HepG2 (cell line): ENCODE results near the gene DPEP1.

ENCODE experiments used
- CEBPB ChIP-seq: IDR thresholded peaks from 2 replicates; pipeline ENCODE4 v1.6.1; 2011; ENCODE audit warnings: low read depth, low read length, improper control_type of control experiment, borderline replicate concordance
- CTCF ChIP-seq: sonication (generic); formaldehyde crosslinking; IDR thresholded peaks from 2 replicates; pipeline ENCODE4 v1.5.0; 2020; ENCODE audit warnings: mild to moderate bottlenecking, missing genetic modification reagents, moderate library complexity
- EZH2 ChIP-seq: conservative IDR thresholded peaks from 2 replicates; pipeline ENCODE4 v1.6.1; 2012; ENCODE audit warnings: mild to moderate bottlenecking, low read depth, low read length, moderate library complexity
- HNF4A ChIP-seq: sonication (generic); formaldehyde crosslinking; IDR thresholded peaks from 2 replicates; pipeline ENCODE4 v1.4.0; 2020; ENCODE audit warnings: missing genetic modification reagents
- MBD4 ChIP-seq: IDR thresholded peaks from 2 replicates; pipeline ENCODE4 v1.6.1; 2012; ENCODE audit warnings: low read length, inconsistent platforms, borderline replicate concordance
- MED8 ChIP-seq: sonication (generic); formaldehyde crosslinking; IDR thresholded peaks from 2 replicates; pipeline ENCODE4 v1.8.1; 2023; ENCODE audit warnings: mild to moderate bottlenecking, missing genetic modification reagents; ENCODE audit not compliant: insufficient replicate concordance
- THAP7 ChIP-seq: sonication (generic); formaldehyde crosslinking; IDR thresholded peaks from 2 replicates; pipeline ENCODE4 v1.8.1; 2023; ENCODE audit warnings: mild to moderate bottlenecking, missing genetic modification reagents
- ZNF10 ChIP-seq: sonication (generic); formaldehyde crosslinking; IDR thresholded peaks from 2 replicates; pipeline ENCODE4 v1.4.0; 2020; ENCODE audit warnings: mild to moderate bottlenecking, low read depth, missing genetic modification reagents, borderline replicate concordance
- ZNF331 ChIP-seq: sonication (generic); formaldehyde crosslinking; IDR thresholded peaks from 2 replicates; pipeline ENCODE4 v1.4.0; 2020; ENCODE audit warnings: missing genetic modification reagents

GRCh38 chr16:89598199-89598598, 15.2 kb upstream of the DPEP1 start:
- TF ChIP-seq ZNF10 (CRISPR knock-in tag) (no peak), CEBPB (no peak), MBD4 (no peak), MED8 (CRISPR knock-in tag) (no peak), CTCF (no peak), EZH2 (no peak), HNF4A (CRISPR knock-in tag) (no peak), ZNF331 (CRISPR knock-in tag) (no peak), THAP7 (CRISPR knock-in tag) (no peak)
